HepG2 (cell line): Measurements from ENCODE around the gene ZCCHC3. TPM values are rescaled to one million over a fixed set of nuclear protein-coding genes. Genes with fewer than 3 reads are reported as not detected.

Experiments used
- AFF4 ChIP-seq: sonication (generic); formaldehyde crosslinking; IDR thresholded peaks from 2 replicates; pipeline ENCODE4 v1.4.0; 2020; ENCODE audit warnings: missing genetic modification reagents
- FOXC1 ChIP-seq: sonication (generic); formaldehyde crosslinking; IDR thresholded peaks from 2 replicates; pipeline ENCODE4 v1.8.0; 2022; ENCODE audit warnings: mild to moderate bottlenecking, missing genetic modification reagents, borderline replicate concordance
- FOXJ3 ChIP-seq: sonication (generic); formaldehyde crosslinking; IDR thresholded peaks from 2 replicates; pipeline ENCODE4 v1.4.0; 2020; ENCODE audit warnings: missing genetic modification reagents, mild to moderate bottlenecking, borderline replicate concordance
- FOXP1 ChIP-seq, 2 experiments: fragments of 450-650 bp in 1 of 2; IDR thresholded peaks; 2 replicates each; pipeline ENCODE4 v1.6.1; 2017 to 2018; ENCODE audit warnings: antibody characterized with exemption in 1 of 2
- HCFC1 ChIP-seq: fragments of 150-350 bp; IDR thresholded peaks from 2 replicates; pipeline ENCODE4 v1.6.1; 2014; ENCODE audit warnings: low read depth, low read length
- HNRNPLL ChIP-seq: fragments of 200-400 bp; formaldehyde crosslinking; IDR thresholded peaks from 2 replicates; pipeline ENCODE4 v1.6.1; 2017; ENCODE audit warnings: mild to moderate bottlenecking, low read depth, low read length; ENCODE audit not compliant: poor library complexity, severe bottlenecking
- HOXA5 ChIP-seq: sonication (generic); formaldehyde crosslinking; IDR thresholded peaks from 2 replicates; pipeline ENCODE4 v1.4.0; 2020; ENCODE audit warnings: missing genetic modification reagents
- KLF15 ChIP-seq: sonication (generic); formaldehyde crosslinking; IDR thresholded peaks from 2 replicates; pipeline ENCODE4 v1.8.1; 2023; ENCODE audit warnings: borderline replicate concordance, mild to moderate bottlenecking, inconsistent platforms, missing genetic modification reagents, mixed read lengths
- NR2F2 ChIP-seq: IDR thresholded peaks from 2 replicates; pipeline ENCODE4 v1.6.1; 2012; ENCODE audit warnings: low read depth, inconsistent platforms, borderline replicate concordance
- PHF21A ChIP-seq: sonication (generic); formaldehyde crosslinking; IDR thresholded peaks from 2 replicates; pipeline ENCODE4 v1.5.0; 2020; ENCODE audit warnings: mild to moderate bottlenecking, missing genetic modification reagents
- SALL1 ChIP-seq: sonication (generic); formaldehyde crosslinking; IDR thresholded peaks from 2 replicates; pipeline ENCODE4 v1.8.0; 2022; ENCODE audit warnings: mild to moderate bottlenecking, missing genetic modification reagents
- SMARCC2 ChIP-seq: fragments of 450-650 bp; IDR thresholded peaks from 2 replicates; pipeline ENCODE4 v1.6.1; 2017; ENCODE audit warnings: antibody characterized with exemption, mild to moderate bottlenecking
- SP2 ChIP-seq: sonication (generic); formaldehyde crosslinking; IDR thresholded peaks from 2 replicates; pipeline ENCODE4 v1.5.1; 2020; ENCODE audit warnings: mild to moderate bottlenecking, missing genetic modification reagents
- SUZ12 ChIP-seq: fragments of 150-350 bp; IDR thresholded peaks from 2 replicates; pipeline ENCODE4 v1.6.1; 2014; ENCODE audit warnings: low read depth, low read length
- TOE1 ChIP-seq: sonication (generic); formaldehyde crosslinking; IDR thresholded peaks from 2 replicates; pipeline ENCODE4 v1.4.0; 2020; ENCODE audit warnings: mild to moderate bottlenecking, missing genetic modification reagents
- ZBTB20 ChIP-seq: sonication (generic); formaldehyde crosslinking; IDR thresholded peaks from 2 replicates; pipeline ENCODE4 v1.8.1; 2023; ENCODE audit warnings: missing genetic modification reagents, low read depth, mild to moderate bottlenecking, borderline replicate concordance
- ZBTB26 ChIP-seq: IDR thresholded peaks from 2 replicates; pipeline ENCODE4 v1.6.1; 2016; ENCODE audit warnings: missing compliant biosample characterization, missing genetic modification reagents, borderline replicate concordance
- ZFP82 ChIP-seq: sonication (generic); formaldehyde crosslinking; IDR thresholded peaks from 2 replicates; pipeline ENCODE4 v1.5.1; 2020; ENCODE audit warnings: mild to moderate bottlenecking, missing genetic modification reagents, borderline replicate concordance
- ZNF317 ChIP-seq: sonication (generic); formaldehyde crosslinking; IDR thresholded peaks from 2 replicates; pipeline ENCODE4 v1.5.0; 2020; ENCODE audit warnings: mild to moderate bottlenecking, missing genetic modification reagents
- ZNF335 ChIP-seq: sonication (generic); formaldehyde crosslinking; IDR thresholded peaks from 2 replicates; pipeline ENCODE4 v1.4.0; 2020; ENCODE audit warnings: missing genetic modification reagents
- ZNF33B ChIP-seq: sonication (generic); formaldehyde crosslinking; IDR thresholded peaks from 2 replicates; pipeline ENCODE4 v1.5.1; 2020; ENCODE audit warnings: mild to moderate bottlenecking, missing genetic modification reagents
- ZNF605 ChIP-seq: sonication (generic); formaldehyde crosslinking; IDR thresholded peaks from 2 replicates; pipeline ENCODE4 v1.8.0; 2022; ENCODE audit warnings: mild to moderate bottlenecking, missing genetic modification reagents
- ZNF780A ChIP-seq: sonication (generic); formaldehyde crosslinking; IDR thresholded peaks from 2 replicates; pipeline ENCODE4 v1.8.0; 2022; ENCODE audit warnings: mild to moderate bottlenecking, missing genetic modification reagents, moderate library complexity
- ZNF790 ChIP-seq: sonication (generic); formaldehyde crosslinking; IDR thresholded peaks from 2 replicates; pipeline ENCODE4 v1.8.0; 2022; ENCODE audit warnings: missing genetic modification reagents, mild to moderate bottlenecking, borderline replicate concordance
- polyA plus RNA-seq, 8 experiments: library from polyadenylated mRNA; depleted of rRNA in 3 of 8; stranded (reverse) in 7 of 8; unstranded in 1 of 8; fragments of >200 nt; fragmentation: Illumina TruSeq in 4 of 8; extraction: Trizol in 4 of 8; gene quantifications; 2 replicates each; pipeline versions ENCODE4 v1.2.1 to v1.2.3, GENCODE V29; 2011 to 2016; ENCODE audit warnings: low read depth in 4 of 8, missing spikeins in 1 of 8, mixed read lengths in 1 of 8; ENCODE audit not compliant: insufficient read depth in 1 of 8
- total RNA-seq, 5 experiments: library from RNA; depleted of rRNA; stranded (reverse); fragments of >200 nt; fragmentation: Illumina TruSeq; extraction: Trizol; gene quantifications; 2 replicates each; pipeline ENCODE4 v1.2.3, GENCODE V29; 2016; ENCODE audit warnings: low read depth in 1 of 5

ZCCHC3 gene
- total and polyA plus RNA-seq, 2 of the 13 experiments (the other 11 are each of a cell fraction or from before 2014, with no cell fraction given), result 46.6 to 63.0 TPM

GRCh38 chr20:325045-325888 is 27.9 kb downstream of the ZCCHC3 start, which contains the start of gene SOX12 (continued):
- TF ChIP-seq SUZ12 (no peak), SMARCC2 (no peak), FOXP1 (IDR thresholded peaks at IDR 0.05) (no peak), FOXP1 (CRISPR knock-in tag; IDR thresholded peaks at IDR 0.05) (no peak), ZBTB20 (CRISPR knock-in tag) (0 out of 2 replicates have a peak, but pooled peaks have one; percentile 1), FOXJ3 (CRISPR knock-in tag) (no peak), ZNF335 (no peak), ZNF790 (peak; percentile 49; the same call in 1 of the 2 replicates), NR2F2 (0 out of 2 replicates have a peak, but pooled peaks have one; percentile 12), AFF4 (CRISPR knock-in tag) (no peak), PHF21A (CRISPR knock-in tag) (peak; percentile 79), ZNF317 (CRISPR knock-in tag) (0 out of 2 replicates have a peak, but pooled peaks have one; percentile 52), HNRNPLL (no peak), FOXC1 (CRISPR knock-in tag) (no peak), KLF15 (CRISPR knock-in tag) (no peak), ZNF605 (CRISPR knock-in tag) (0 out of 2 replicates have a peak, but pooled peaks have one; percentile 26), SALL1 (CRISPR knock-in tag) (no peak; the same call in 1 of the 2 replicates), HOXA5 (CRISPR knock-in tag) (peak; percentile 88), SP2 (CRISPR knock-in tag) (peak; percentile 35; the same call in 1 of the 2 replicates), ZBTB26 (no peak), ZNF33B (CRISPR knock-in tag) (no peak; the same call in 1 of the 2 replicates), HCFC1 (peak; percentile 18; the same call in 1 of the 2 replicates), TOE1 (CRISPR knock-in tag) (no peak), ZFP82 (CRISPR knock-in tag) (no peak), ZNF780A (CRISPR knock-in tag) (no peak)
